DOHH2 (cell line): ENCODE measurements around the gene ARL9.
"Not testable (repeated sequence)": the region's sequence is repeated elsewhere in the genome, so short reads cannot be mapped to it uniquely, and the experiment has no call there.

Experiments used
- H3F3A ChIP-seq: fragments of 200-600 bp; sonication (generic), shearing (Covaris generic); 2 replicates; pipeline ENCODE4 v1.6.0; 2016; ENCODE audit warnings: antibody characterized with exemption, mild to moderate bottlenecking; ENCODE audit not compliant: control insufficient read depth, insufficient read depth
- H3K27ac ChIP-seq: fragments of 200-600 bp; sonication (generic); 2 replicates; pipeline ENCODE4 v1.5.1; 2014; ENCODE audit warnings: low read depth, mild to moderate bottlenecking, low read length, moderate library complexity
- H3K27me3 ChIP-seq: fragments of 200-600 bp; sonication (generic); 2 replicates; pipeline ENCODE4 v1.6.1; 2014; ENCODE audit warnings: mild to moderate bottlenecking, low read length, mixed read lengths; ENCODE audit not compliant: control insufficient read depth
- H3K36me3 ChIP-seq: fragments of 200-600 bp; sonication (generic); 2 replicates; pipeline ENCODE4 v1.6.1; 2014; ENCODE audit warnings: mild to moderate bottlenecking, low read length, moderate library complexity, mixed read lengths; ENCODE audit not compliant: control insufficient read depth
- H3K4me1 ChIP-seq: fragments of 200-600 bp; sonication (generic); 2 replicates; pipeline ENCODE4 v1.6.1; 2014; ENCODE audit warnings: mild to moderate bottlenecking, low read length, mixed read lengths; ENCODE audit not compliant: control insufficient read depth
- H3K4me2 ChIP-seq: fragments of 200-600 bp; sonication (generic); 2 replicates; pipeline ENCODE4 v1.6.0; 2014; ENCODE audit warnings: mild to moderate bottlenecking, low read length, moderate library complexity
- H3K4me3 ChIP-seq: fragments of 200-600 bp; sonication (generic); 2 replicates; pipeline ENCODE4 v1.5.1; 2014; ENCODE audit warnings: mild to moderate bottlenecking, low read length, mixed read lengths
- H3K79me2 ChIP-seq: fragments of 200-600 bp; sonication (generic); 2 replicates; pipeline ENCODE4 v1.6.1; 2014; ENCODE audit warnings: mild to moderate bottlenecking, low read length, mixed read lengths; ENCODE audit not compliant: control insufficient read depth
- H3K9me2 ChIP-seq: fragments of 200-600 bp; sonication (generic); replicated peaks from 2 replicates; pipeline ENCODE4 v1.6.1; 2014; ENCODE audit warnings: mild to moderate bottlenecking, low read length, mixed read lengths; ENCODE audit not compliant: control insufficient read depth
- H3K9me3 ChIP-seq: fragments of 200-600 bp; sonication (generic); 2 replicates; pipeline ENCODE4 v1.6.1; 2014; ENCODE audit warnings: antibody characterized with exemption, low read length, mixed read lengths; ENCODE audit not compliant: control insufficient read depth, insufficient read depth
- H4K20me1 ChIP-seq: fragments of 200-600 bp; sonication (generic); 2 replicates; pipeline ENCODE4 v1.6.0; 2014; ENCODE audit warnings: low read depth, mild to moderate bottlenecking, antibody characterized with exemption, low read length, moderate library complexity; ENCODE audit not compliant: control insufficient read depth, insufficient read depth
- EZH2phosphoT487 ChIP-seq: fragments of 200-600 bp; sonication (generic); IDR thresholded peaks from 2 replicates; pipeline ENCODE4 v1.6.1; 2017; ENCODE audit warnings: borderline replicate concordance, mild to moderate bottlenecking, antibody characterized with exemption, low read length, moderate library complexity, mixed read lengths
- TF ChIP-seq, protein P1 (sequence below): fragments of 200-600 bp; sonication (generic); IDR thresholded peaks from one replicate; pipeline ENCODE4 v1.5.1; 2014; ENCODE audit warnings: antibody characterized with exemption, mild to moderate bottlenecking, low read depth, low read length; ENCODE audit not compliant: poor library complexity, severe bottlenecking

Gene ARL9

DNA sequence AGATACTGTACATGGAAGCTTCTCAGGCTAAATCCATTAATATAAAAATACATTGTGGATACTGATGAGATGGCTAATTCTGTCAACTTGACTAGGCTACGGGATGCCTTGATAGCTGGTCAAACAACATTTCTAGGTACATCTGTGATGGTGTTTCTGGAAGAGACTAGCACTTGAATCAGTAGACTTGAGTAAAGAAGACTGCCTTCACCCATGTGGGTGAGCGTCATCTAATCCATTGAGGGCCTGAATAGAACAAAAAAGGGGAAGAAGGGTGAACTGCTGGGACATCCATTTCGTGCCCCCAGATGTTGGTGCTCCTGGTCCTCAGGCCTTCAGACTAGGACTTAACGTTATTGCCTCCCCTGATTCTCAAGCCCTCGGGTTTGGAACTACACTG is 41.9 kb upstream of the ARL9 start:
- Histone ChIP-seq H3K36me3 (peaks cover 72% of the 10 kb centered on the region), H3K79me2 (peaks cover 87% of the 10 kb centered on the region), H3K4me3 (peak overlapping the region; percentile 100), H3K4me1 (peaks cover 30% of the 10 kb centered on the region), H3K9me2 (no peaks in the 10 kb centered on the region), H3K4me2 (peak overlapping the region; percentile 85), H3K27ac (0 out of 2 replicates have a peak overlapping the region, but pooled peaks have one; percentile 9), H3F3A (peaks cover 60% of the 10 kb centered on the region), H4K20me1 (peaks cover 9% of the 10 kb centered on the region; the same call in 1 of the 2 replicates), H3K27me3 (no peaks in the 10 kb centered on the region), H3K9me3 (no peaks in the 10 kb centered on the region)
- no peak for TF ChIP-seq EZH2phosphoT487
- TF ChIP-seq, protein P1, sequence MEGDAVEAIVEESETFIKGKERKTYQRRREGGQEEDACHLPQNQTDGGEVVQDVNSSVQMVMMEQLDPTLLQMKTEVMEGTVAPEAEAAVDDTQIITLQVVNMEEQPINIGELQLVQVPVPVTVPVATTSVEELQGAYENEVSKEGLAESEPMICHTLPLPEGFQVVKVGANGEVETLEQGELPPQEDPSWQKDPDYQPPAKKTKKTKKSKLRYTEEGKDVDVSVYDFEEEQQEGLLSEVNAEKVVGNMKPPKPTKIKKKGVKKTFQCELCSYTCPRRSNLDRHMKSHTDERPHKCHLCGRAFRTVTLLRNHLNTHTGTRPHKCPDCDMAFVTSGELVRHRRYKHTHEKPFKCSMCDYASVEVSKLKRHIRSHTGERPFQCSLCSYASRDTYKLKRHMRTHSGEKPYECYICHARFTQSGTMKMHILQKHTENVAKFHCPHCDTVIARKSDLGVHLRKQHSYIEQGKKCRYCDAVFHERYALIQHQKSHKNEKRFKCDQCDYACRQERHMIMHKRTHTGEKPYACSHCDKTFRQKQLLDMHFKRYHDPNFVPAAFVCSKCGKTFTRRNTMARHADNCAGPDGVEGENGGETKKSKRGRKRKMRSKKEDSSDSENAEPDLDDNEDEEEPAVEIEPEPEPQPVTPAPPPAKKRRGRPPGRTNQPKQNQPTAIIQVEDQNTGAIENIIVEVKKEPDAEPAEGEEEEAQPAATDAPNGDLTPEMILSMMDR: no peak

- Histone ChIP-seq H3F3A (peaks cover 55% of the 10 kb centered on the region), H3K36me3 (peaks cover 68% of the 10 kb centered on the region), H3K4me3 (peak overlapping the region; percentile 100), H3K4me2 (peak overlapping the region; percentile 85), H3K79me2 (peaks cover 94% of the 10 kb centered on the region), H4K20me1 (peaks cover 9% of the 10 kb centered on the region; the same call in 1 of the 2 replicates), H3K9me2 (no peaks in the 10 kb centered on the region), H3K27ac (0 out of 2 replicates have a peak overlapping the region, but pooled peaks have one; percentile 11), H3K27me3 (no peaks in the 10 kb centered on the region), H3K4me1 (peaks cover 39% of the 10 kb centered on the region), H3K9me3 (no peaks in the 10 kb centered on the region)
- TF ChIP-seq EZH2phosphoT487: no peak
- TF ChIP-seq, protein P1: no peak
These were observed 41.0 kb upstream of the ARL9 start for GRCh38 chr4:56464581-56464980.

DNA sequence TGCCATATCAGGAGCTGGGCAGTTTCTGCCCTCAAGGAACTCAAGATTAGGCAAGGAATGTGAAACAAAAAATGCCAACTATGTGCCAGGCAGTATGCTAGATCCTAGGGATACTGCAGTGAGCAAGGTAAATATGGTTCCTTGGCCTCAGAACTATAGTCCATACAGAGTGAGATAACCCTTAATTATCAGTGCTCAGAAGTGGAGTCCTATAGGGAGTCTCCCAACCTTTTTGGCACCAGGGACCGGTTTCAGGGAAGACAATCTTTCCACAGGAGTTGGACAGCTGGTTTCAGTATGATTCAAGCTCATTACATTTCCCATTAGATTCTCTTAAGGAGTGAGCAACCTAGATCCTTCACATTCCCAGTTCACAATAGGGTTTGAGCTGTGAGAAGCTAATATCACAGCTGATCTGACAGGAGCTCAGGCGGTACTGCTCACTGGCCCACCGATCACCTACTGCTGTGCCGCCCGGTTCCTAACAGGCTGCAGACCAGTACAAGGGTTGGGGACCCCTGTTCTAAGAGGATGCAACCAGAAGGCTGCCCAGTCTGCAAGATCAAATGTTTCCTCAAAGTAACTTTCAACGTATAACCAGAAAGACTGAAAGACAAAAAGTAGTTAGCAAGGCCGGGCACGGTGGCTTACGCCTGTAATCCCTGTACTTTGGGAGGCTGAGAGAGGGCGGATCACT is 39.8 kb upstream of the ARL9 start:
- peaks cover 68% of the 10 kb centered on the region for H3K36me3 ChIP-seq
- H3K4me2 ChIP-seq: peak overlapping the region; percentile 85
- H3K27me3 ChIP-seq: no peaks in the 10 kb centered on the region
- no peak for TF ChIP-seq EZH2phosphoT487
- TF ChIP-seq, protein P1: no peak
- H3K79me2 ChIP-seq: peaks cover 95% of the 10 kb centered on the region
- peaks cover 47% of the 10 kb centered on the region for H3K4me1 ChIP-seq
- 0 out of 2 replicates have a peak overlapping the region, but pooled peaks have one; percentile 11 for H3K27ac ChIP-seq
- H3K9me3 ChIP-seq: no peaks in the 10 kb centered on the region
- H3K9me2 ChIP-seq: no peaks in the 10 kb centered on the region
- H4K20me1 ChIP-seq: peaks cover 9% of the 10 kb centered on the region; the same call in 1 of the 2 replicates
- H3K4me3 ChIP-seq: peak overlapping the region; percentile 100
- peaks cover 45% of the 10 kb centered on the region for H3F3A ChIP-seq

DNA sequence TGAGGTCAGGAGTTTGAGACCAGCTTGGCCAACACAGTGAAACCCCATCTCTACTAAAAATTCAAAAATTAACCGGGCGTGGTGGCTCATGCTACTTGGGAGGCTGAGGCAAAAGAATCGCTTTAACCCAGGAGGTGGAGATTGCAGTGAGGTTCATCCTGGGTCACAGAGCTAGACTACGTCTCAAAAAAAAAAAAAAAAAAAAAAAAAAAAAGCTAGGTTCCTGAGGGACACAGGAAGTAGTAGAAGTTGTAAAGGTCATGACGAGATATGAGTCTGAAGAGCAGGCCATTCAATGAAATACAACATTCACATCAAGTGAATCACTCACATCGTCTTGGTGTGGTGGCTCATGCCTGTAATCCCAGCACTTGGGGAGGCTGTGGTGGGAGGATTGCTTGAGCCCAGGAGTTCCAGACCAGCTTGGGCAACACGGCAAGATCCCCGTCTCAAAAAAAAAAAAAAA is 39.3 kb upstream of the ARL9 start:
- H3K9me2 ChIP-seq, H4K20me1 ChIP-seq, H3K9me3 ChIP-seq, H3K27me3 ChIP-seq: not testable (repeated sequence)
- Histone ChIP-seq H3K4me1 (peaks cover 47% of the 10 kb centered on the region), H3K36me3 (peaks cover 68% of the 10 kb centered on the region), H3F3A (peaks cover 40% of the 10 kb centered on the region), H3K27ac (peak overlapping the region; percentile 80), H3K79me2 (peaks cover 96% of the 10 kb centered on the region), H3K4me3 (peak overlapping the region; percentile 100), H3K4me2 (peak overlapping the region; percentile 85)
